Measurements from ENCODE around the gene ST6GALNAC1.

The ST6GALNAC1 gene, protein sequence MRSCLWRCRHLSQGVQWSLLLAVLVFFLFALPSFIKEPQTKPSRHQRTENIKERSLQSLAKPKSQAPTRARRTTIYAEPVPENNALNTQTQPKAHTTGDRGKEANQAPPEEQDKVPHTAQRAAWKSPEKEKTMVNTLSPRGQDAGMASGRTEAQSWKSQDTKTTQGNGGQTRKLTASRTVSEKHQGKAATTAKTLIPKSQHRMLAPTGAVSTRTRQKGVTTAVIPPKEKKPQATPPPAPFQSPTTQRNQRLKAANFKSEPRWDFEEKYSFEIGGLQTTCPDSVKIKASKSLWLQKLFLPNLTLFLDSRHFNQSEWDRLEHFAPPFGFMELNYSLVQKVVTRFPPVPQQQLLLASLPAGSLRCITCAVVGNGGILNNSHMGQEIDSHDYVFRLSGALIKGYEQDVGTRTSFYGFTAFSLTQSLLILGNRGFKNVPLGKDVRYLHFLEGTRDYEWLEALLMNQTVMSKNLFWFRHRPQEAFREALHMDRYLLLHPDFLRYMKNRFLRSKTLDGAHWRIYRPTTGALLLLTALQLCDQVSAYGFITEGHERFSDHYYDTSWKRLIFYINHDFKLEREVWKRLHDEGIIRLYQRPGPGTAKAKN

DNA sequence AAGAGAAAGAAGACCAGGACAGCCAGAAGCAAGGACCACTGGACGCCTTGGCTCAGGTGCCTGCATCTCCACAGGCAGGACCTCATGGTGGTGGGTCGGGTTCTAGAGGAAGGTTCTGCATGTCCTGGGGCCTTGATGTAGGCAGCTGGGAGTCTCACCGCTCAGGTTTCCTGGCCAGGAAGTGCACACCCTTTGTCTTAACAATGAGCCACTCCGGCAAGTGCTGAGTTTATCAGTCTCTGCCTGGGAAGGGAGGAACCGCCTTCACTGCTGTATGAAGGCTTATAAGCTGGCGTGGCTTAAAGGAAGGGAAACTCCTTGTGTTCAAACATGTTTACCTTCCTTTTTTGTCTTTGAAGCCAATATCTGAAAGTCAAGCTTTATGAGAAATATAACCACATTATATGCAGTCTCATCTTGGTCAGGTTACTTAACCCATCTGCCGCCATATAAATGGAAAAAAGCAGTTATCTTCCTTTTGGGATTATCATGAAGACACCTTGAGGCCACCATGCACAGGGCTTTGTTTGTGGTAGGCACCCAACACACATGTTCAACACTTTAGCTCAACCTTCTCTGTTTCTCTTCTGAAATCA, at the start of gene ST6GALNAC1:
Gene ST6GALNAC1 (minus strand): TSS at position 205 of the 596 bp plus-strand sequence. CDS start 119 bp downstream, at position 86.
- peak; percentile 26 for DNase-seq (ENCODE audit: low spot score)

DNA sequence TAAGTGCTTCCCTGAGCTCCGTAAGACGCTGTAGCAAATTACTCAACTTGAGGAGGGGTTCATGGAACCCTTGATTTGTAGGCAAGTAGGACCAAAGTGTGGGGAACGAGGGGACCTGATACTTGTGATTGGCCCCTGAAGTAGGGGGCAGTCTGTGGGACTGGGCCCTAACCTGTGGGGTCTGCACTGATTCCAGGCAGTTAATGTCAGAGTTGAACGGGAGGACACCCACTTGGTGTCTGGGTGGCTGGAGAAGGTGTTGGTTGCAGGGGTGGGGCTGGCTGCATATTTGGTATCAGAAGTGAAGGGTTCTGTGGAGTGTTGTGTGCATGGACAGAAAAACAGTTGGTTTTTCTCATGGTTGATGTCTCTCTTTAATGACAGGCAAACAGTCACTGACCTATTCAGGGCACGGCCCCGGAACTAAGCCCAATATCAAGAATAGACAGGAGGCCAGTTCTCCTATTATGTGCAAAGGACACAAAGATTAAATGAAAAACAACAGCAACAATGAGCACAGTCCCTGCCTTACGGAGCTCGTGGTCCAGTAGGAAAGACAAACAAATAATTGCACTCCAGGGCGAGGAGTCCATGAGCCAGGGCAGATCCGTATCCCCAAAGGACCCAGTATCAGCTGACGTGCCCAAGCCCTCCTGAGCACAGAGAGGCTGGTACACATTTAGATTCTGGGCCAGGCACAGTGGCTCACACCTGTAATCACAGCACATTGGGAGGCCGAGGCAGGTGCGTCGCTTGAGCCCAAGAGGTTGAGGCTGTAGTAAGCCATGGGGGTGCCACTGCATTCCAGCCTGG, 48.0 kb upstream of the ST6GALNAC1 start:
- no peak for DNase-seq (ENCODE audit: low spot score)

DNA sequence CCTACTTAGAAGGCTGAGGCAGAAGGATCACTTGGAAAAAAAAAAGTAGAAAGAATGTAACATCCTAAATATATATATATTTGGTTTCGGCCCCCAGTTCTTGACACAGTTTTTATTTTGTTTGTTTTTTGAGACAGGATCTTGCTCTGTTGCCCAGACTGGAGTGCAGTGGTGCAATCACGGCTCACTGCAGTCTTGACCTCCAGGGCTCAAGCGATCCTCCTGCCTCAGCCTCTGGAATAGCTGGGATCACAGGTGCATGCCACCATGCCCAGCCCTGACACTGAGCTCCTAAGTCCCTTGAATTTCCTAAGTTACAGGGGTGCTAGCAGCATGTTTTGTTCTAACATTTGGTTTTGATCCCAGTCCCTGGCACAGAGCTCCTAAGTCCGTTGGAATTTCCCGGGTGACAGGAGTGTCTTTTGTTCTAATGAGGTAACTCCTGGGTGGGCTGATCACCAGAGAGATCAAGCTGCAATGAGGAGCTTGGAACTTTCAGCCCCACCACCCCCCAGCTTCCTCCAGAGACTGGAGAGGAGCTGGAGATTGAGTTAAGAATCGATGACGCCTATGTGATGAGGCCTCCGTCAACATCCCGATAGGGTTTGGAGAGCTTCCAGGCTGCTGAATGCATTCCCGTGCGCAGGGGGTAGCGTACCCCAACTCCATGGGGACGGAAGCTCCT, 47.2 kb upstream of the ST6GALNAC1 start:
- DNase-seq (ENCODE audit: low spot score) = no peak

DNA sequence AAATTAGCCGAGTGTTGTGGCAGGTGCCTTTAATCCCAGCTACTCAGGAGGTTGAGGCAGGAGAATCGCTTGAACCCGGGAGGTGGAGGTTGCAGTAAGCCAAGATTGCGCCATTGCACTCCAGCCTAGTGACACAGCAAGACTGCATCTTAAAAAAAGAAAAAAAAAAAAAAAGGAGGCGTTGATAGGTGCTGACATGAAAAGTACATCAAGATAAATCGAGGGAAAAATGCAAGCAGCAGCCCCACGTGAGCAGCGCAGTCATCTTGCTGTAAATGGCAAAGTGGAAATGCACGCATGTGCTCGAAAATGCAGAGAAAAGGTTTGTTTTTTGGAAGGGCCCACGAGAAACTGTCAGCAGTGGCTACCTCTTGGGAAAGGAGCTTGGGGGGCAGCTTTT, 46.3 kb upstream of the ST6GALNAC1 start:
- no peak for DNase-seq (ENCODE audit: low spot score)

DNA sequence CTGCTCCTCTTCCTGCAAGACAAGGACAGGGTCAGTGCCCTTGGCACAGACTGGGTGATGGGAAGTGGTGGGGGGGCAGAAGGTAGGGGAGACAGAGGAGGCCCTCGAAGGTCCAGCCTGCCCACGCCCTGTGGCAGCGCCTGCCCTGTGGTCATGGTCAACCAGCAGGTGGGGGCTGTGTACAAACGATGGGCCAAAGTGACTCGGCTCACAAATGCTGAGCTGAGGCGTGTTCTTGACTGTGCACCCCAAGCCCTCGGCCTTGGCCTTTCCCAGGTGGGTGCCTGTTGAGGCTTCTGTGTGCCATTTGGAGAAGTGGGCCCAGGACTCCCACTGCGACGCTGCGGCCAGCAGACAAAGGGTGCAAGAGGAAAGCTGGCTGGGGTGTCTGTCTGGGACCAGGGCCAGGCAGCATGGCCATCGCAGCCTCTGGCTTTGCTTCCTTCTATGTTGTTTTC, 44.6 kb upstream of the ST6GALNAC1 start:
- no peak for DNase-seq (ENCODE audit: low spot score)

DNA sequence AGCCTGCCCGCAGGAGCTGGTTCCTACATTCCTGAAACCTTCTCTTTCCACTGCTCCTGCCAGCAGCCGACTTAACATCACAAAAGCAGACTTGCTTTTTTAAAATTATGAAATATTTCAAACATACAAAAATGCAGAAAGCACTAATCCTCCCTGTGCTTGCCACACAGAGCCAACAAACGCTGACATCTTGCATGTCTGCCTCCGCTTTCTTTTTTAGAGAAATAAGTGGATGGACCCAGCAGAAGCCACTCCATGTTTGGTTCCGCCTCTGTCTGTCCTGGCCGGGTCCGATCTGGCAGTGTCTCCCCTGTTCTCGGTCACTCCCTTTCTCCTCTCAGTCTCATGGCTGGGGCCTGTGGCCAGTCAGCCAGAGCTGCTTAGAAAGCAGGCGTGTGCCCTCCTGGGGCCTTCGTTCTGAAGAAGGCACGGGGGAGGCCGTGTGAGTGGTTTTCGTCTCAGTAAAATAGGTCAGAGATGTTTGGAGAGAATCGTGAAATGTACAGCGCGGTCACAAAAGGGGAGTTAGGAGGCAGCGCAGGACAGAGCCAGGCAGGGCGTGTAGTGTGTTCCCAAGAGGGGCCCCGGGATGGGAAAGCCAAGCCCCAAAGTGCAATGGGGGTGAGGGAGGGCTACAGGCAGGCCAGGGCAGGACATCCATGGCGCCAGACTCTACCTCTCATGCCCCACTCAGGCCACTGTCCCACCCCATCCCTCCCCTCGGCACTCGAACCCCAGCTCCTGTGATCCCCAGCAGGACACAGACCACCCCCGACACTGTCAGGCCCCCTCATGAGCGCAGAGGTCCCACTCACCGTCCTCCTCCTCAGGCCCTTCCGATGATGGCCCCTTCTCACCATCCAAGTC, 44.0 kb upstream of the ST6GALNAC1 start:
- DNase-seq (ENCODE audit: low spot score) = no peak

DNA sequence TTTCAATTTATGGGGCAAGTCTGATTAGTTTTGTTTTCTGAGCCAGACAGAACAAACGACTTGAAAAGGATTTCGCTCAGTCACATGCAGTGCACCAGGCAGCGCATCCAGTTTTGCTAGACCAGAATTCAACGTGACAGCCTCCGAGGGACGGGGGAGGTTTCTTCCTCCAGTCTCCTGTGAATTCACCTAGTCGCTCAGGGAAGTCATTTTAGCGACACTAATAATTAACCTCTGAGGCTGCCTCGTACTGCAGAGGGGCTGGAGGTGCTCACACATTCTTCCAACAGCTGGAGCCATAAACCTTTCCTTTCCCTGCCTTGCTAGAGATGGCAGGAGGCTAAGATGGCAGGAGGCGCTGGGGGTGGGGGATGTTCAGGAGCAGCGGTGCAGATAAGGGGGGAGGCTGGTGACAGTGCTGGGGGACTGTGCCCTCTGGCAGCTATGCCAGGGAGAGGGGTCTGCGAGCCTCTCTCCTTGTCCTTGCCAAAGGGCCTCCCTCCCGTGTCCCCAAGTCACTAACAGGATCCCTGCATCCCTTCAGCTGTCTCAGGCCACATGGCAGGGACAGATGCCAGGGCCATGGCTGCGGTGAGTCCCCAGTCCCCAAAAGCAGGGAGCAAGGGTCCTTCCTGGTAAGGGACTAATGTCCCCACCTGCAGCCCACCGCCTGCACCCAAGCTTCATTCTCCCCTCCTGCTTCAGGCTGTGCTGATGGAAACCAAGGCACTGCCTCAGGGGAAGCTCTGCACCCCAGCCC, 43.2 kb upstream of the ST6GALNAC1 start:
- no peak for DNase-seq (ENCODE audit: low spot score)

DNA sequence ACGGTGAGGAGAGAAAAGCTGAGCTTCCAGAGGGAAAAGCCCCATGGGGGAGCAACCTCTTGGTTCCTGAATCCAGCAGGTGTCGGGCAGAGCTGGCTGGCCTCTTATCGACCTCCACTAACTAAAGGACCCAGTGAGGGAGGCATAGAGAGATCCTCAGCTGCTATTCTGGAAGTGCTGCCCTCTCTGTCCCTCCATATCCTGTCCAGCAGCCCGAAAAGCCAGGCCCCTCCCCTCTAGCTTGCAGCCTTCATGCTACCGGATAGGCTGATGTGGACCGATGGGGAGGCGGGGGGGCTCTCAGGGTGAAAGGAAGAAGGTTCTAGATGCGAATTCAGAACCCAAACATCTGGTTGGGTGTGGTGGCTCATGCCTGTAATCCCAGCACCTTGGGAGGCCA, 42.3 kb upstream of the ST6GALNAC1 start:
- DNase-seq (ENCODE audit: low spot score) = no peak

DNA sequence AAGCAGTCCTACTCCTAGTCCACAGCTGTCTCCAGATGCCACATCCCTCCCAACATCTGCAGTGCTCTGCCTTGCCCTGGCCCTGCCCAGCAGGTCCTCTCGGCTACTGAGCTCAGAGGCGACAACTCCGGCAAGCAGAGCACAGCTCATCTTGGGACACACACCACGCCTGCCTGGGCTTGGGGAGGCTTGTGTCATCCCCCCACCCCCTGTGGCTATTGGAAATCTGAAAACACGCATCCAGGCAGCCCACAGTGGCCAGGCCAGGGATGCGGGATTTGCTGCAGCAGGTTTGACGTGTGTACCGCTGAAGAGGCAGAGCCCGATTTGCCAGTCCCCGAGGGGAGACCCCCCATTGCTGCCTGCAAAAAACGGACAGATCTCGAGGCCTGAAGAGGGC, 41.8 kb upstream of the ST6GALNAC1 start:
- no peak for DNase-seq (ENCODE audit: low spot score)

DNA sequence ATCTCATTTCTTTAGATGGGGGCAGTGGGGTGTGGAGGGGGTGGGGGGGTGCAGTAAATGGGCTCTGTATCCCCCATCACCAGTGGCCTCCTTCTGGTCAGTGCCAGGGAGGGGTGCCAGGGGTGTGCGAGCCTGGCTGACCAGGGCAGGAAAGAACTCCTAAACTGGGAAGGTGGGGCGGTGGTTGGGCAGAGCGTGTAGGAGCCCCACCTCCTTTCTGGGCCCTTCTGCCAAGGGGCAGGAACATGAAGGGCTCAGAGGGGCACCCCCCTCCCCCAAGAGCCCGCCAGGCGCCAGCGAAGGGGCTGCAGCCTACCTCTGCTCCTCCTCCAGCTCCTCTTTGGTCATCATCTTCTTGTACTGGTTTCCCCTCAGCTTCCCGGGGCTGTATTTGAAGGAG, 41.2 kb upstream of the ST6GALNAC1 start:
- DNase-seq (ENCODE audit: low spot score) = no peak

DNA sequence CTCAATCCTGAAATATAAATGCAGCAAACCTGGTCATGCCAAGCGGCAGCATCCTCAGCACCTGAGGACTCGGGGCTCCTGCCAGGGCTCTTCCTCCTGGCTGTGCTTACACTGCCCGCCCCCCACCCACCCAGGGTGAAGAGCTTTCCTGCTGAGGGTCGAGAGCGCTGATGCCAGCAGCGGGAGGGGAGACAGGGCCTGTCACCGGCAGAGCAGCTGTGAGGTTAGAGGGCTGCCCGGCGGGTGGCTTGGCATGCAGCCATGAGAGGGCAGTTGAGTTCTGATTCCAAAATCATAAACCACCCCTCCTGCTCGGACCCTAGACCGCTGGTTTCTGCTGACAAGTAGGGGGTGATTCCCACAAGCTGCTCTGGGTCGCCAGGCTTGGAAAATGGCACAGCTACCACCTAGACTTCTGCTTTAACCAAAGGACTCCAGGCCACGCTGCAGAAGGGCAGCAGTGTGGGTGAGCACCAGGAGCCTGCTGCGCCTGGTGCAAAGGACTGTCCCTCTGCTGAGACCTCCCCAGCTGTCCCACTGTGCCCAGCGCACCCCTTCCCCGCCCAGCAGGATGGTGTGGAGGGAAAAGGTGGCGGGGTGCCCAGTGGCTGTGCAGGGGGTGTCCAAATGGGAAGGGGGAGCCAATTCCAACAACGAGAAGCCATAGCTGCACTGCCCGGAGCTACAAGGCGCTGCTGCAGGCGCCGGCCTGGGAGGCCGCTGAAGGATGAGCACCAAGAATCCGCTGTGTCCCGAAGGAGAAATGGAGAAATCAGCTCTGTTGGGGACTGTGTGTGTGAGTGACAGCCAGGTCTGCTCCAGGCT, 40.6 kb upstream of the ST6GALNAC1 start:
- no peak for DNase-seq (ENCODE audit: low spot score)

DNA sequence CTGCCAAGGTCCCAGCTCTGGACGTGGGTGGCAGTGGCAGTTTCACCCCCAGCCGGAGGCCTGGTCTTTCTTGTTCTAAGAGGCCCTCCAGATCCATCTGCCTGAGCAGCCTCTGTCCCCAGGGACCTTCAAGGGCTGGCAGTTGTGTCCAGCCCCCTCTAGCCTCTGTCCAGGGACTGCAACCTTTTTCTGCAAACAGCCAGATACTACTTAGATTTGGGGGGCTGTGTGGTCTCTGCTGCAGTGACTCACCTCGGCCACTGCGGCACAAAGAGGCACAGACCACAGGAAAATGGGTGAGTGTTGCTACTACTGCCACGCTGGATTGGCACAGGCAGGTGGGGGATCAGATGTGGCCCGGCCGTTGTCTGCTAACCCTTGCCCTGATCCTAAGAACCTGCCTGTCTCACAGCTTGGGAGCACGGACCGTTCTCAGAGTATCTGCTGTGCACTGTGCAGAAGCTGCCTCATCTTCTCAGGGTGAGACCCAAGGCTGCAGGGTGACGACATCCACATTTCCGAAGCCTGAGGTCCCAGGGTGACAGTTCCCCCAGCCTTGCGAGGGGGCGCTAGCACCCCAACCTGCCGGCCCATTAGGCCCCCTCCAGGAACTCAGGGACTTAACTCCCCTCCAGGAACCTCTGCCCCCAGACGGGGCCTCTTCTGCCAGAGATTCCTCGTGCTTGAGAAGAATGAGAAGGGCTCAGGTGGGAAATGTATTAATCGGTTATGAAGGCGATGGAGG, 39.6 kb upstream of the ST6GALNAC1 start:
- DNase-seq (ENCODE audit: low spot score) = no peak

DNA sequence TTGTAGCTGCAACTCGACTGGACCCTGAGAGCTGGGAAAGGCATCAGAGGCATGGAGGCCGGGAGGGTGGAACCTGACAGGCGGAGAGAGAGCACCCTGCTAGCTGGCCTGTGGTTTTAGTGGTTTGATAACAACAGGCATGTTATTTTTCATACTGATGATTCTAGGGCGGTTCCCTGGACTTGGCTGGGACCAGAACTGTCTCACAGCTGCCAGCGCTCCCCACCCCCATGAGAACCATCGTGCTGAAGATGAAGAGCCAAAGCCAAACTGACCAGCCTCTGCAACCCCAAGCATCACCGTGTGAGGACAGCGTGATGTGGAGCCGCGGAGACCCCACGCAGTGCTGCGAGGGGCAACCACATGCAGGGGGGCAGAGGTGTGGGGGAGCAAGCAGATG, 38.7 kb upstream of the ST6GALNAC1 start:
- no peak for DNase-seq (ENCODE audit: low spot score)

DNA sequence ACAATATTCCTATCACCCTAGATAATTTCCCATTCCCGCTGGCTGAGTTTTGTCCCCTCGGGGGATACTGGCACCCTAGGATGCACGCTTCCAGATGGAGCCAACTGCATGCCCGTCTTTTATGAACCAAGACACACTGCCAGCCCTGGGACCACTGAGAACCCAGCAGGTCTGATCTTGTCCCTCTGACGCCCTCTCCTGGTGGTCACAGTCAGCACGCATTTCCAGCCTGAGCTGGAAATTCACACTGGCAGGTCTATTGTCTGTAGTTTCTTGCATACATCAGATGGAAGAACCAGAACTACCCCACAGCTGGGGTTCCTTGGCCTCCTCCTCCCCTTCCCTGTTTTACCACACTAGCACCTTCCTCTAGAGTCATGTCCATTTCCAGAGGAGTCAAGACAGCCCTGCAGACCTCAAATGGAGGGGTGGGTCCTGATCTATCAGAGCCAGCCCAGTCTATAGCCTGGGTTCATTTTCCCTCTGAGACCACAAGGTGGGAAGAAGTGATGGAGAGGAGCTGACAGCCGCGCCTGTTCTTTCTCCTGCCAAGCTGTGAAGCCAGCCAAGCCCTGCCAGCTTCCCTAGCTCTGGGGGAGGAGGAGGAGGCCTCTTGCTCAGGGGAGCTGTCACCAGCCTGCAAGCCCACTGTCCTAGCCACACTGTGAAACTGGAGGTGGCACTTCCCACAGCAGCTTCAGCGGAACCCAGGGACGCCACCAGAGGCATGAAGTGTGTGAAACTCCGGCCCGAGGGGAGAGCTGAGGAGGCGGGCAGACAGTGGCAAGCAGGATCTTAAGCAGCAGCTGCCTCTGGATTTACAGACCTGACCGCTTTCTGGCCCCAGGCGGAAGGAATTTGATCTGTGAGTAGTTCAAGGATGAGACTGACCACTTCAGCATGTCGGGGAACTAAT, 37.9 kb upstream of the ST6GALNAC1 start:
- peak; percentile 18 for DNase-seq (ENCODE audit: low spot score)

DNA sequence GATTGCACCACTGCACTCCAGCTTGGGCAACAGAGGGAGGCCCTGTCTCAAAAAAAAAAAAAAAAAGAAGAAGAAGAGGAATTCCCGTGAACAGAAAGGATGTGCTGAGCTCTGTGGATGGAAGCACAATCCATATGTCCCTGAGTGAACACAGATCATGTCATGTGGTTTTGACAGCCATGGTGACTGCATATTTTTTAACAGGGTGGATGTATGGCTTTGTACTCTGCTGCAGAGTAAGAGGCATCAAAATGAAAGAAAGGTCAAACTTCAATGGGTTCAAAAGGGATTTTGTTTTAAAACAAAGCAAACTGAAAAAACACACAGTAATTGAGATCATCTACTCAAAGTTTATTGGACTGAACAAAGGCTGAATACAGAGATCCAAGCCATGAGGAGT, 35.7 kb upstream of the ST6GALNAC1 start:
- DNase-seq (ENCODE audit: low spot score) = no peak

DNA sequence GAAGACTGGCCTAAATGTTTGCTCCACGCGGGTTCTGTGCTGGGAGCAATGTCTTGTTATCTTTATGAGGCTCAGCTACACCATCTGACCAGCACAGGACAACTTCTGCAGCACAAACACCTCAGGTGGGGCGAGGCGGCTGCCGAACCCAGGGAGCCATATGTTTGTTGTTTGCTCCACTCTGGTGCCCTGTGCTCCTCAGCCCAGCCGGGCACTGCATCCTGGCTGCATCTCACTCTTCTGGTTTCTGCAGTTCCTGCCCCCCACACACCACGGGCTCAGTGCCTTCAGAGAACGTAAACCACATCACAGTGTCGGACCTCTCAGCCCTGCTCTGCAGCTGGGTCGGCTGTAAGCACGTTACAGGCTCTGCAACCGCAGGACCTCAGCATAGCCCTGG, 34.8 kb upstream of the ST6GALNAC1 start:
- no peak for DNase-seq (ENCODE audit: low spot score)

DNA sequence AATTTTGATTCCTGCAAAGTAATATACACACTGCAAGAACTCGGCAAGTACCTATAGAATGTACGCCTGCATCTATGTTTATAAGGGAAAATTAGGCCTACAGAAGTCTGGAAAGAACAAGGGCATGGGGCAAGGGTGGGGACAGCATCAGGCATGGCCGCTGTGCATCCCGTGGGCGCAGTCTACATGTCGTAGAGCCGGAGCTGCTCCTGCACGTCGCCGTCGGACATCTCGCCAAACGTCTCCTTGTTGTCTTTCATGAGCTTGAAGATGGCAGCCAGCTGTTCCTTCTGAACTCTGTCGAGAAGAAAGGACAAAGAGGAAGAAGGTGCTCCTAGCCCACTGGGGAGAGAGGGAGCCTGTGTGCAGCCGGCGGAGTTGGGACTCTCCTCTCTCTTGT, 33.8 kb upstream of the ST6GALNAC1 start:
- no peak for DNase-seq (ENCODE audit: low spot score)

All from LoVo (cell line).